NCI-H2227 (cell line): ENCODE measurements around the gene CRMP1.
A peak's percentile ranks its signal among the peaks of the same experiment; 100 is the strongest.
"Not testable (repeated sequence)": the region's sequence is repeated elsewhere in the genome, so short reads cannot be mapped to it uniquely, and the experiment has no call there.

Experiments
- DNase-seq: peaks from one replicate; lab custom pipeline; 2025; ENCODE audit not compliant: unreplicated experiment; lab: John Stamatoyannopoulos, UW

The CRMP1 gene

DNA sequence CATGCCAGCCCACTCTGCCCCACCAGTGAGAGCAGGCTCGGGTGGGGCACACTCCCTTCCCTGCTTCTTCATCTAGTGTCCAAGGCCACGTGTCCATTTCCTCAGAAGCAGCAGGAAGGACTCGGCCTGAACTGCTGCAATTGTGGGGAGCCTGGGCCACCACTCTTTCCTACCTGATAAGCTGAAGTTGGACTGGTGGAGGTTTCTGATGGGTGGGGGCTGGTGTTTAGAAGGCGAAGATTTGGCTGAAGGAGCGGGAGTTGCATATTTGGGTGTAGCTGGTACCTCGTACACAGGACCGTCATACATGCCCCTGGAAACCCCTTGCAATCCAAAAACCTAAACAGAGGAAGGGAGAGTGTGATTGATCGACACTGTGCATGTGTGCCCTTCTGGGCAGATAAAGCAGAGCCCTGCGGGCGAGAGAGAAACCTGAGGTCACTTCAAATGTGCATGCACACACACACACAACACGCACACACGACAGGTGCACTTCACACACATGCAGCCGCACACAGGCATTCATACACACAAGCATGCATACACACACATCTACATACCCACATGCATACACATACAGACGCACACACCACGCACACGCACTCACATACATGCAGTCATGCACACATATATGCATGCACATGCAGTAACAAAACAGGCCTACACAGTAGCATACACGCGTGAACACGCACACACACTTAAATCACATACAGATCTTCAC is 67.4 kb downstream of the CRMP1 start:
- no peak for DNase-seq

DNA sequence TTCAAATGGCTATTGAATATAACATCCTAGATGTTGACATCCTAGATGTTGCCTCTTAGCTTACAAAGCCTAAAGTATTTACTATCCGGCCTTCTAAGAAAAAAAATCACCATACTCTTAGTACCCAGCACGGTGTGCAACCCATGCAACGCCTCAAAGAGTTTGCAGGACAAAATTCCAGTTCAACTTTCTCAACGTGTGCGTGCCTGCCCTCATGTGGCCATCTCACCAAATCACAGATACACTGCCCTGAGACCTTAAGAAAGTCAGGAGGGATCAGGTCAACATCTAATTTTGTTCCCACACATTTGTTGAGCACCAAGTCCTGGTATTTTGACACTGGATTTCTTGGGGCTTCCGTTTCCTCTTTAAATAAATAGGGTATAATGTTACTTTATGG is 68.3 kb downstream of the CRMP1 start:
- DNase-seq, result peak; percentile 31

DNA sequence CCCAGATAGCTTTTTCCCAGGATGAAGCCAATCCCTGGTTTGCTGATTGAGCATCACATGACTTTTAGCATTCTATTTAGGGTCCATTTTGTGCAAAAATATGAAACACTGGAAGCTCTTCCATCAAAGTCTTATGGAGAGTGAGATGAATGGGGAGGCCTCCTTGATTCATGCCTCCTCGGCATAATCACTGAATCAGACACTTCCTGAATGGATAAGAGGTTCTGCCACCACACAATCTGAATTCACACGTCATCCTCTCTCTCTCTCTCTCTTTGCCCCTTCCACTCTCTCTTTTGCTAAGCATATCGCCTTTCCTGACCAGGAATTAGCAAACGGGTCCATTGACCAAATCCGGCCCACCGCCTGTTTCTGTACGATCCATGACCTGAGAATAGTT is 68.7 kb downstream of the CRMP1 start:
- DNase-seq, result no peak

DNA sequence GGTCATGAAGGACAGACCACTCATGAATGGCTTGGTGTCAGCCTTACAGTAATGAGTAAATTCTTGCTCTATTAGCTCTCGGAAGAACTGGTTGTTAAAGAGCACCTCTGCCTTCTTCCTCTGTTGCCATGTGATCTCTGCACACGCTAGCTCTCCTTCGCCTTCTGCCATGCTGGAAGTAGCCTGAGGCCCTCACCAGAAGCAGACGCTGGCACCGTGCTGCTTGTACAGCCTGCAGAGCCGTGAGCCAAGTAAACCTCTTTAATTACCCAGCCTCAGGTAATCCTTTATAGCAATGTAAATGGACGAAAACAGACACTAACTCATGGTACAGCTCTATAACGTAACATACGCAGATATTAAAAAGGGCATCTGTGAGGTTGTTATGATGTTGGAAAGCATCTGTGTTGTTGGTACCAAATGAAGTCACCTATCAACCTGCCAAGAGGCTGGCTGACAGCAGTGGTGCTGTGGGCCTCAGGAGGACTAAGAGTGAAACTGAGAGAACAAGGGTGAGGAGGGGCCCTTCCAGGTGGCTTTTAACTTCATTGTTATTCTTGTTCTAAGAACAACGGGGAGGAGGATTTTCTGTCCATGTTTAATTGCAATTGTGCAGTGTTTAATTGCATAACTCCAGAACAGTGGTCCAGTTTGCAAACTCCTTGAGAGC is 69.2 kb downstream of the CRMP1 start:
- DNase-seq, result no peak

DNA sequence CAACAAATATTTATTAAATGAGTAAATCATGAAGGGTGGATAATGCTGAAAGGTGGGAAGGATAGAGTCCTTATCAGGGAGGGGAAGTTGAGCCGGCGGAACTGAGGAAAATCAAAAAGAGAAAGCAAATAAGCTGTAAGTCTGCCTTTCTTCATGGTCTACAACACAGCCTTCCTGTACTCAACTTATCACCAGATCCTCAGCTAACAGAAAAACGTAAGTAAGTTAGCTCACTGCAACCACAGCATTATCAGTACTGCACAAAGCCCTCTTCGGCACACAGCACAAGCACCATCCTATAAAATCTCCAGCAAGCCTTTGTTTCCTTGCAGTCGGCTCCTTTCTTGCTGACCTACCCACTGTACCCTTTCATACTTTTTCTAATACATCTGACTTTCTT is 70.3 kb downstream of the CRMP1 start:
- DNase-seq, result no peak

DNA sequence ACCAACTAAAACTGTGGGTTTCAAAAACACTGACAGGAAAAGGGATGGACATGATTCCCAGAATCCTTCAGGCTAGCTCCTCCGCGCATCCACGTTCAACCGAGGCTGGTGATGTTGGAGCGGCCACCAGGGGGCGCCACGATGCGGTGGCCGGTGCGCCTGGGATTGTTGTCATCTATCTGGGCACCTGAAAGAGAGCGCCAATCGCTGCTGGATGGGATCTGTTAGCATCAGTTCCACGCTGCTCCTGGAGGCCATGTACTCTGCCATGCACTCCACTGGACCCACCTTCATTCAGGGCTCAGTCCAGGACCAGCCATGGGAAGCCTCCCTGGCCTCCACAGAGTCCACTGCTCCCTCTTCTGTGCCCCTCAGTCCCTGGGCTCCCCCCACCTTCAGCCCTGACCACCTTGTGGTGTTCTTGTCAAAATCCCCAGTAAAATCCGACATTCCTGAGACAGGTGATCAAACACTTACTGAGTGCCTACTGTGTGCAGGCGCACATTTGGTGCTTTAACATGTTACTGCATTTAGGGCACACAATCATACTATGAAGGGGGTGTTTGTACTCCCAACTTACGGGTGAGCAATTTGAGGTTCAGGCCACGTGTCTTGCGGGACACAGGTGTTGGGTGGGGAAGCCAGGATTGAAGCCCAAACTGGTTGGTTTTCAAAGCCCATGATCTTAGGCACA is 71.1 kb downstream of the CRMP1 start:
- no peak for DNase-seq

DNA sequence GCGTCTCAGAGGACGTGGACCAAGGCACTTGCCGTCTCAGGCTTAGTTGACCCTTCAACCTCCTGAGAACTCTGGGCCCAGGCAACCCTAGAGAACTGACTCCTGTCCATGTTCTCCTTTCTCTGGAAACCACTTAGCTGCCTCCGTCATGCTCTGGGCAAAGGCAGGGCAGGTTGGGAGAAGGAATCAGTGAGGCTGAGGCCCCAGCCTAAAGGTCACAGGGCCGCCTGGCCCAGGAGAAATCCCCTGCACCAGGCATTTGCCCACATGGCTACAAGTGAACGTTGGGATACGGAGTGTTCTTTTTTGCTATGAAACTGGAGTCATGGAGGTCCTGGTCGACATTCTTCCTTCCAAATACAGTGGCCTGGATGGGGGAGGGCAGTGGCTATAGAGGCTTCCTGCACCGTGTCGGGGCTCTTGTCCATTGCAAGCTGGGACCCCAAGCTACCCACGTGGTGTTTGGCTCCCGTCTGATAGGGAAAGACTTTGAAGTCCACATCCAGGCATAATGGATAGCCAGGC is 76.0 kb downstream of the CRMP1 start:
- DNase-seq, result no peak

DNA sequence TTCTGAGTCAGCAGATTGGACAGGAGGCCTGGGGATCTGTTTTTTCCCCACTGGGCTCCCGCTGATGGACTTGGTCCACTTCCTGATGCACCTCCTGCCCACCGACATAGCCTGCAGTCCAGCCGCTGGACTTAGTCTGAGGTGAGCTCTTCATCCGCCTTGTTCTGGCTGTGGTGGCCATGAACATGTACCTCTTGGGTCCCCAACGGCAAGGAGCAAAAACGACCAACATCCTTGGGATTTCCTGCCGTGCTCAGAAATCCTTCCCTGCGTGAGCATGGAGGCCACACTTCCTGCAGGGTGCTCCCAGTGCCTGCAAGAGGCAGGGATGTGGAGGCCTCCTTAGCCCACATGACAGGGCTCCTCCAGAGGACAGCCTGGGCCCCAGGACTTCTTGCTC is 76.8 kb downstream of the CRMP1 start:
- no peak for DNase-seq

DNA sequence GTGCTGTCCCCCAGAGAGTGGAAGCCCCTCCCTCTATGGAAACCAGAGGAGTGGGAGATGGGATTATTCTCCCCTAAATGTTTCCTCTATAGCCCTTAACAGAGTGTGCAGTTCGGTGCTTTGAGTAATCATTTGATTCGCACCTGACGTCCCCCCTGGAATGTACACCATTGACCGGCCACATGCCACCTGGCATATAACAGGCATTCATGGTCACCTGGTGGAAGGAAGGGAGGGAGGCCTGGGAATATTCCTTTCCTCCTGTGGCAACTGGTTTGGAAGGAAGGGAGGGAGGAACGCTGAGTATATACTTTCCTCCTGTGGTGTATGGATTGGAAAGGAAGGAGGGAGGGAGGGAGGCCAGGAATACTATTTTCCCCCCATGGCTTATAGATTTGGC is 77.2 kb downstream of the CRMP1 start:
- DNase-seq, result no peak

DNA sequence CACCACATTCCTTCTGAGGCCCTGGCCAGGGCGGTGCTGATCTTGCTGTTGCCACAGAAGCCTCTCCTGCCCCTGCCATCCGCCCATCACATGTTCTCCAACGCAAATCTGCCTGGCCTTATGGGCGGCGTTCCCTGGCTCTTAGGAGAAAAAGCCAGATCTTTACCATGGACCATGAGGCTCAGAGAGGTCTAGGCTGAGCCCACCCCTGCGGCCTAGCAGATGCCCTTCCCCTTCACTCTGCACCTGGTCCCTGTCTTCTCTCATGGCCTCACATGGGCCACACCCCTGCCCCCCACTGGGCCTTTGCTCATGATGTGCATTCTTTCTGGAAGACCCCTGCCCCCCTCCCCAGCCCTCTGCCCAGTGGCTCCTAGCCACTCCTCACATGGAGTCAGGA is 78.5 kb downstream of the CRMP1 start:
- DNase-seq, result no peak

DNA sequence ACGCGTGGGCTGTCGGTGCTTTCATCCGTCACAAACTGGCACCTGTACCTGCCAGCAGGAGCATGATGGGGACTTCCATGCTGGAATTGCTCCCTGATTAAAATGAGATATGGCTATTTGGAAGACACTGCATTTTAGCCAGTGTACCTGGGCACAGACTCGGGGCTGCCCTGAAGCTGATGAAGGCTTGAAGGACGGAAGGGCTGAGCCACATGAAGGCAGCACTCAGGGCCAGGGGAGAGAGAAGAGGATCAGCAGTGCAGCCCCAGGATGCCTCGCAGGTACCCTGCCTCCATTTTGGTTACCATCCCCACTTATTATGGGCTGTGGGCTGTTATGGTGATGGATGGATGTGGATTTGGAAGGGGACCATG is 79.0 kb downstream of the CRMP1 start:
- no peak for DNase-seq

DNA sequence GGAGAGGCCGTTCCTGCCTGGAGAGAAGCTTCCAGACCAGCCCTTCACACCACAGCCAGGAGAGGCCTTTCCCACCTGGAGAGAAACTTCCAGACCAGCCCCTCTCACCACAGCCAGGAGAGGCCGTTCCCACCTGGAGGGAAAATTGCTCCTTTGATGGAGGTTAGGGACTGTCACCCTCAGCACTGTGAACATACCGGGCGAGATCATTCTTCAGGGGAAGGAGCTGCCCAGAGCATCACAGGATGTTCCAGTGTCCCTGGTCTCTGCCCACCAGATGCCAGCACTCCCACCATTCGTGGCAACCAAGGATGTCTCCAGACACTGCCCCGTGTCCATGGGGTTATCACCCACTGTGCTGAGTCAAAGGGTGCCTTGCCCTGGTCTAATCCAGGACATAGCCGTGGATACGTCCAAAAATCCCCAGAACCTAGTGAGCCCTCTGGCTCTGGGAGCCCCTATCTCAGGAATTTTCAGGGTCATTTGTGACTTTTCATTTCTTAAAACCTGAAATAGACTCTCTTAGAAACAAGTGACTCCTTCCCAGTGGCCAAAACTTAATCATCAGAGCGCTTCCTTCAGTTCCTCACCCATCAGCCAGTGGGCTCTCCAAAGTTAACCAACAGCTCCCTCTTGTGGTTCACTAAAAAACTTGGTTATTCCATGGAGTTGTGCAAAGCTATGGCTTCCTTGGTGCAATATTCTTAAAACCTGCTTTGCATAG is 80.2 kb downstream of the CRMP1 start:
- peak; percentile 64 for DNase-seq

DNA sequence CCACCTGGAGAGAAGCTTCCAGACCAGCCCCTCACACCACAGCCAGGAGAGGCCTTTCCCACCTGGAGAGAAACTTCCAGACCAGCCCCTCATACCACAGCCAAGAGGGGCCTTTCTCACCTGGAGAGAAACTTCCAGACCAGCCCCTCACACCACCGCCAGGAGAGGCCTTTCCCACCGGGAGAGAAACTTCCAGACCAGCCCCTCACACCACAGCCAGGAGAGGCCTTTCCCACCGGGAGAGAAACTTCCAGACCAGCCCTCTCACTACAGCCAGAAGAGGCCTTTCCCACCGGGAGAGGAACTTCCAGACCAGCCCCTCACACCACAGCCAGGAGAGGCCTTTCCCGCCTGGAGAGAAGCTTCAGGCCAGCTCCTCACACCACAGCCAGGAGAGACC is 80.8 kb downstream of the CRMP1 start:
- DNase-seq, result not testable (repeated sequence)

DNA sequence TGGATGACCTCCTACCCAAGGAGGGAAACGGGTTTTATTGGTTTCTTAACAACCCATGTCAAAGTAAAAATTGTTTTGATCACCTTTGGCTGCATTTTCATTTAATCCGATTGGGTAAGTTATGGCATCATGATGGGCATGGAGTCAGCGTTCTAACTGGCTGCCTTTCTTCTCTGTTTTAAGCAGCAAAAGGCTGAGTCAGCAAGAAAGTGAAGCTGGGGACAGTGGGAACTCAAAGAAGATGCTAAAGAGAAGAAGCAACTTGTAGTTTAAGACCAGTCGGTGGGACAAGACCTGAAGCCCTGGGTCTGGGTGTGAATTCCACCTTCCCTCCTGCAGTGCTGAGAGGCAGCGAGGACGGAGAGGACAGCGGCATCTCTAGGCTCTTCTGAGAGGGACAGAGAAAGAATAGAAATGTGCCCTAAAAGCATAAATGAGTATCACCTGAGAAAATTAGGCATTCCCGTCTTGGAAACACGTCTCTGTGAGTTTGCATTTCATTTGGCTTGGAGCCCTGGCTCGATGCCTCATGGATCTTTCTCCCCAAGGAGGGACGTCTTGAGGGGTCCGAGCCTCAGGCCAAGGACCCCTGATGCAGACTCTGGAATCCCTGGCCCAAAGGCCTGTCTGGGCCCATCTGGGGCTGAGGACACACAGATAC is 82.0 kb downstream of the CRMP1 start:
- DNase-seq, result no peak

DNA sequence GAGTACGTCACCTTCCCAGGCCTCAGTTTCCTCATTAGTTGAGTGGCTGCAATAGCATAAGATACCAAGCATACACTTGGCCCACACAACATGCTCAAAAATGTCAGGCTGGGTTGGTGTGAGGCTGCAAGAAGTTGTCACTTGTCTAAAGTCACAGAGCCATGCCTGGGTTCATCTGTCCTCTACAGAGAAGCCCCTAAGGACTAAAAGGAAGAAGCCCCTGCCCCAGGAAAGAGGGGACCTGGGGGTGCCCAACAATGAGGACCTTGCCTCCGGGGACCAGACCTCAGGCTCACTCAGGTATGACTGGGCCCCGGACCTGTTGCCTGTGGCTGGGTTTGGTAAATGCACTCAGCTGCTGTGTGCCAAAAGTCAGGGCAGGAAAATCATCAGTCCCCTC is 82.7 kb downstream of the CRMP1 start:
- no peak for DNase-seq

DNA sequence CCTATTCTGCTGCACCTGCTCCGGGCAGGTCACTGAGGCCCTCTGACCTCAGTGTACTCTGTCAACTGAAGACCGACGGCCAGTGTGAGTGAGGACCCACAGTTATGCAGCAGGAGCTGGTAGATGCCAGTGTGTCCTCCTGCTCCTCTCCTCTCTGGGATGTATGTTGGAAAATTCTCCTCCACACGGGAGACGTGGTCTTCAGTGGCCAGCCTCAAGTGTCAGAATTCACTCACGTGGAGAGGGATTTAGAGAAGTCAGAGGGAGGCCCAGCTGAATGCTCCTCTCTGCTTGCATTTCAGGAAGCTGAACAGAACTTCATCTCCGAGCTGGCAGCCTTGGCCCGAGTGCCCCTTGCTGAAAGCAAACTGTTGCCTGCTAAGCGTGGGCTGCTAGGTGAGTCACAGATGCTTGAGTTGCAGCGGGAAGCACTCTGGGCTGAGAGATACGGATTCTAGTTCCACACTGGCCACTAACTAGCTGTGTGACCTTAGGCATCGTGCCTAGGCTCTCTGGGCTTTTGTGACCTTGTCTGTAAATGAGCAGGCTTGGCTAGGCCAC is 83.6 kb downstream of the CRMP1 start:
- no peak for DNase-seq

DNA sequence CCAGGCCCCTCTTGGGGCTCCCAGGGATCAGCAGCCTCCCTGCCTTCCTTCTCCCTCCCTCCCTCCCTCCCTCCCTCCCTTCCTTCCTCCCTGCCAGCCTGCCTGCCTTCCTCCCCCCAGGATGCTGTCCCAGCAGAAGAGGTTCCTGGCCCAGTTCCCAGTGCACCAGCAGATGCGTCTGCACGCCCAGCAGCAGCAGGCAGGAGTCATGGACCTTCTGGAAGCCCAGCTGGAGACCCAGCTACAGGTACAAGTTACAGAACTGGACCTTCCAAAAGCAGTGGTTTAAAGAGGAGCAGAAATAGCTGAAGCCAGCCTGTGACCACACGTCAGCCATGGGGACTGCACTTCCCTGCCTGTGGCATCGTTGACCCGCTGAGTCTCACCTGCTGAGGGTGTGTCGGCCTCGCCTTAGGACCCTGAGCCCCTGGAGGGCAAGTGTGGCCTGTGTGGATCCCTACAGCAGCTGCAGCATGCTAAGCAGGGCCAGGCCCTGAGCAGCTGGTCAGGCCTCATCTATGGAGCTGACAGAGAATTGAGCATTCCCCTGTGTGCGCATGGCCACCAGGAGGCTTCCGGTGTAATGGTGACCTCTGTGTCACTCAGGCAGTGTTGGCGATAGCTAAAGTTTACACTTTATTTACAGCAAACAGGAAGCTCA is 84.7 kb downstream of the CRMP1 start:
- DNase-seq, result no peak

DNA sequence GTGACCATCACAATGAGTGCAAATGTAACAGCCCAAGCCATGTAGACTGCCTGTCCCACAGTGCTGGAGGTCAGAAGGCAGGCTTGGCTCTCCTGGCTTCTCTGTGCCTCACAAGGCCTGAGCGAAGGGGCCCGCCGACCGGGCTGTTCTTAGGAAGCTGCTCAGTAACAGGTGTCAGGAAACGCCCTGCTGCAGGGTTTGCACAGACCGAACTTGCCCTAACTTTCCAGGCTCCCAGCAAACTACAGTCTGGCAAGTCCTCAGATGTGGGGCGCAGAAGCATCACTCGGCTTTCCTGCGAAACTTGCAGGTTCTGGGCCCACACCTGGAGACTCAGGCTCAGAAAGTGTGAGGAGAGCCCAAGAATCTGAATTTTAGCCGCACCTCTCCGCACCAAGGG is 87.6 kb downstream of the CRMP1 start:
- no peak for DNase-seq

DNA sequence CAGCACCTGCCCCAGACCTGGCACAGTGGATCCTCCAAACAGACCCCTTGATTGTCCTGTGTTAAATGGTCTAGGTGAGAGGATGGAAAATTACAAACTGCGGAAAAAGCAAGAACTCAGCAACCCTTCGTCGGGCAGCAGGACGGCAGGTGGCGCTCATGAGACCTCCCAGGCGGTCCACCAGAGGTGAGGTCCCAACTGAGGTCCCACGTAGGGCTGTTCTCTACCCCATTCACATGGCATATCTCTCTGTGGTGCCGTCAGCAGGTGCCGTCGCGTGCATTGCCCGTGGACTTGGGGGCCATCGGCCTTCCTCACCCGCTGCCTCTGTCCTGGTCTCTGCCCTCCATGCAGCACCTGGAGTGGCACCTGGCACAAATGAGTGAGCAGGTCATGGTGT is 88.2 kb downstream of the CRMP1 start:
- no peak for DNase-seq

DNA sequence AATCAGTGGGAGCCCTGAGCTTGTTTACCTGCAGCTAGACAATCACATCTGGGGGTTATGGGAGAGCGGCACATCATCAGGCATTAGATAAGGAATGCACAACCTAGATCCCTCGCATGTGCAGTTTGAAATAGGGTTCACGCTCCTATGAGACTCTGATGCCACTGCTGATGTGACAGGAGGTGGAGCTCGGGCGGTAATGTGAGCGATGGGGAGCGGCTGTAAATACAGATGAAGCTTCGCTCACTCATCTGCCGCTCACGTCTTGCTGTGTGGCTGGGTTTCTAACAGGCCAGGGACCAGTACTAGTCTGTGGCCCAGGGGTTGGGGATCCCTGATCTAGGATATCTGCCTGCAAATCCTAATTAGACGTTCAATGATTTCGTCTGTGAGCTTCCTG is 90.3 kb downstream of the CRMP1 start:
- no peak for DNase-seq
